ENCODE results near the gene FAM20C.

FAM20C gene

GRCh38 chr7:305410-306151, 113.2 kb downstream of the FAM20C start:
- no peak for DNase-seq (ENCODE audit: low spot score)

- no peak for DNase-seq (ENCODE audit: low spot score)
Observed at GRCh38 chr7:307970-308369, 115.6 kb downstream of the FAM20C start.

GRCh38 chr7:309586-310228, 117.3 kb downstream of the FAM20C start:
- no peak for DNase-seq (ENCODE audit: low spot score)

Data from HuH-7.5 (cell line).